H9 (cell line): Measurements from ENCODE around the gene E4F1. TPM values are rescaled to one million over a fixed set of nuclear protein-coding genes. Genes with fewer than 3 reads are reported as not detected.

ENCODE experiments used
- DNase-seq: peaks from one replicate; pipeline ENCODE4 v3.0.0-alpha.2; 2017
- H2AFZ ChIP-seq: one replicate; pipeline ENCODE4 v1.6.1; 2013; ENCODE audit warnings: mild to moderate bottlenecking, low read length, control low read depth, moderate library complexity
- H2AK5ac ChIP-seq: 2 replicates; pipeline ENCODE4 v1.6.1; 2013; ENCODE audit warnings: low read length, control low read depth, mixed read lengths; ENCODE audit not compliant: insufficient read length
- H2BK120ac ChIP-seq: one replicate; pipeline ENCODE4 v1.6.1; 2013; ENCODE audit warnings: low read depth, mild to moderate bottlenecking, low read length, control low read depth, inconsistent platforms; ENCODE audit not compliant: poor library complexity, severe bottlenecking
- H2BK12ac ChIP-seq: 2 replicates; pipeline ENCODE4 v1.6.1; 2013; ENCODE audit warnings: low read length, control low read depth, mixed read lengths, low read depth; ENCODE audit not compliant: insufficient read length
- H2BK15ac ChIP-seq: 2 replicates; pipeline ENCODE4 v1.6.1; 2013; ENCODE audit warnings: low read depth, low read length, control low read depth
- H2BK20ac ChIP-seq: one replicate; pipeline ENCODE4 v1.6.1; 2013; ENCODE audit warnings: low read depth, mild to moderate bottlenecking, low read length, control low read depth, inconsistent platforms; ENCODE audit not compliant: poor library complexity, severe bottlenecking
- H2BK5ac ChIP-seq: 2 replicates; pipeline ENCODE4 v1.6.1; 2013; ENCODE audit warnings: low read length, control low read depth, mixed read lengths; ENCODE audit not compliant: insufficient read length
- H3K14ac ChIP-seq: 2 replicates; pipeline ENCODE4 v1.6.1; 2013; ENCODE audit warnings: low read length, control low read depth; ENCODE audit not compliant: insufficient read depth
- H3K18ac ChIP-seq: 2 replicates; pipeline ENCODE4 v1.6.1; 2013; ENCODE audit warnings: low read depth, mild to moderate bottlenecking, mixed read lengths, low read length, control low read depth; ENCODE audit not compliant: insufficient read length
- H3K23ac ChIP-seq: 2 replicates; pipeline ENCODE4 v1.6.1; 2013; ENCODE audit warnings: low read length, control low read depth, mixed read lengths, low read depth; ENCODE audit not compliant: insufficient read length
- H3K23me2 ChIP-seq: 2 replicates; pipeline ENCODE4 v1.6.1; 2013; ENCODE audit warnings: low read depth, mild to moderate bottlenecking, mixed read lengths, low read length, control low read depth; ENCODE audit not compliant: insufficient read length, poor library complexity, severe bottlenecking
- H3K27ac ChIP-seq: 2 replicates; pipeline ENCODE4 v1.5.1; 2013; ENCODE audit warnings: low read length, control low read depth, mixed read lengths, low read depth; ENCODE audit not compliant: insufficient read length
- H3K27me3 ChIP-seq: 2 replicates; pipeline ENCODE4 v1.6.1; 2013; ENCODE audit warnings: low read length, control low read depth, inconsistent platforms; ENCODE audit not compliant: insufficient read depth
- H3K4ac ChIP-seq: 2 replicates; pipeline ENCODE4 v1.6.1; 2013; ENCODE audit warnings: low read depth, mild to moderate bottlenecking, control low read depth, inconsistent platforms, low read length, moderate library complexity
- H3K4me1 ChIP-seq: 2 replicates; pipeline ENCODE4 v1.6.1; 2013; ENCODE audit warnings: low read length, control low read depth, inconsistent platforms; ENCODE audit not compliant: insufficient read depth
- H3K4me2 ChIP-seq: 2 replicates; pipeline ENCODE4 v1.6.1; 2013; ENCODE audit warnings: low read length, control low read depth, mixed read lengths; ENCODE audit not compliant: insufficient read length, insufficient read depth
- H3K56ac ChIP-seq: 2 replicates; pipeline ENCODE4 v1.6.1; 2013; ENCODE audit warnings: low read depth, mild to moderate bottlenecking, mixed read lengths, low read length, control low read depth; ENCODE audit not compliant: insufficient read length
- H3K79me1 ChIP-seq: 2 replicates; pipeline ENCODE4 v1.6.1; 2013; ENCODE audit warnings: low read depth, mild to moderate bottlenecking, moderate library complexity, low read length, control low read depth, inconsistent platforms; ENCODE audit not compliant: insufficient read depth, poor library complexity, severe bottlenecking
- H3K79me2 ChIP-seq: 2 replicates; pipeline ENCODE4 v1.6.1; 2013; ENCODE audit warnings: low read length, control low read depth, inconsistent platforms; ENCODE audit not compliant: insufficient read depth
- H3K9ac ChIP-seq: 2 replicates; pipeline ENCODE4 v1.6.1; 2013; ENCODE audit warnings: low read length, control low read depth, mixed read lengths; ENCODE audit not compliant: insufficient read length; ENCODE audit errors: extremely low read depth
- H3K9me3 ChIP-seq: one replicate; pipeline ENCODE4 v1.6.1; 2013; ENCODE audit warnings: low read depth, low read length, inconsistent platforms; ENCODE audit not compliant: control insufficient read depth
- H3T11ph ChIP-seq: one replicate; pipeline ENCODE4 v1.6.1; 2013; ENCODE audit warnings: mild to moderate bottlenecking, low read length, control low read depth, inconsistent platforms
- H4K20me1 ChIP-seq: one replicate; pipeline ENCODE4 v1.6.1; 2013; ENCODE audit not compliant: control insufficient read depth, insufficient read length, insufficient read depth
- H4K5ac ChIP-seq: 2 replicates; pipeline ENCODE4 v1.6.1; 2013; ENCODE audit warnings: low read depth, mild to moderate bottlenecking, mixed read lengths, low read length, control low read depth; ENCODE audit not compliant: insufficient read length
- H4K8ac ChIP-seq: replicated peaks from 2 replicates; pipeline ENCODE4 v1.6.1; 2013; ENCODE audit warnings: low read length, control low read depth, mixed read lengths, low read depth; ENCODE audit not compliant: insufficient read length
- H4K91ac ChIP-seq: 2 replicates; pipeline ENCODE4 v1.6.1; 2013; ENCODE audit warnings: low read depth, mild to moderate bottlenecking, moderate library complexity, mixed read lengths, low read length, control low read depth; ENCODE audit not compliant: insufficient read length
- H3K27ac Mint-ChIP-seq, 3 experiments: 2 replicates in 2 of 3; 3 replicates in 1 of 3; pipeline ENCODE4 v1.8.0; 2020 to 2021; ENCODE audit warnings: mixed read lengths in 3 of 3, mild to moderate bottlenecking in 1 of 3, moderate library complexity in 1 of 3
- H3K27me3 Mint-ChIP-seq: 2 replicates; pipeline ENCODE4 v1.8.0; 2021; ENCODE audit warnings: low read depth, mild to moderate bottlenecking, moderate library complexity, mixed read lengths
- H3K36me3 Mint-ChIP-seq, 3 experiments: 2 replicates in 2 of 3; 3 replicates in 1 of 3; pipeline ENCODE4 v1.8.0; 2020 to 2021; ENCODE audit warnings: low read depth in 3 of 3, mixed read lengths in 3 of 3; ENCODE audit not compliant: insufficient read depth in 1 of 3
- H3K4me1 Mint-ChIP-seq, 2 experiments: 2 replicates each; pipeline ENCODE4 v1.8.0; 2020; ENCODE audit warnings: mixed read lengths in 2 of 2
- H3K4me3 Mint-ChIP-seq, 2 experiments: 2 replicates in 1 of 2; 3 replicates in 1 of 2; pipeline ENCODE4 v1.8.0; 2020 to 2021; ENCODE audit warnings: mild to moderate bottlenecking in 2 of 2, mixed read lengths in 2 of 2, moderate library complexity in 1 of 2
- H3K9me3 Mint-ChIP-seq, 2 experiments: 2 replicates in 1 of 2; 3 replicates in 1 of 2; pipeline ENCODE4 v1.8.0; 2020; ENCODE audit warnings: mild to moderate bottlenecking in 2 of 2, mixed read lengths in 2 of 2, moderate library complexity in 1 of 2
- WGBS: extraction: QIAGEN DNeasy Blood & Tissue Kit; methylation state at CpG from one replicate; pipeline ENCODE4 v1.1.7; 2013; ENCODE audit warnings: missing lambda C conversion rate, low lambda C conversion rate, mixed read lengths; ENCODE audit not compliant: insufficient read length; ENCODE audit errors: extremely low coverage; 5-methylcytosine and 5-hydroxymethylcytosine counted together
- total RNA-seq: library from RNA; stranded (reverse); gene quantifications from 2 replicates; pipeline ENCODE4 v1.2.1, GENCODE V29; 2021
- TF ChIP-seq, protein P1 (sequence below): fragments of 200-600 bp; sonication (generic); conservative IDR thresholded peaks from 3 replicates; pipeline ENCODE4 v1.8.0; 2021; ENCODE audit warnings: antibody characterized with exemption, mild to moderate bottlenecking

E4F1 gene
- total RNA-seq, 1 experiment from 2014 or later: 35.9 TPM

DNA sequence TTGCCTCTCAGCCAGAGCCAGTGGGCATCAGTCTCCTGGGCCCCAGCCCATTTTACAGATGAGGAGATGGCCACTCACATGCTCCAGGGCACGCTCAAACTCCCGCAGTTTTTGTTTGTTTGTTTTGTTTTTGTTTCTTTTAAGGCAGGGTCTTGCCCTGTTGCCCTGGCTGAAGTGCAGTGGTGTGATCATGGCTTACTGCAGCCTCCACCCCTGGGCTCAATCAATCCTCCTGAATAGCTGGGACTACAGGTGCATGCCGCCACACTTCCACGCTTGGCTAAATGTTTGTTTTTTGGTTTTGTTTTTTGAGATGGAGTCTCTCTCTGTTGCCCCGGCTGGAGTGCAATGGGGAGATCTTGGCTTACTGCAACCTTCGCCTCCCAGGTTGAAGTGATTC, 3.5 kb downstream of the E4F1 start:
- TF ChIP-seq, protein P1, sequence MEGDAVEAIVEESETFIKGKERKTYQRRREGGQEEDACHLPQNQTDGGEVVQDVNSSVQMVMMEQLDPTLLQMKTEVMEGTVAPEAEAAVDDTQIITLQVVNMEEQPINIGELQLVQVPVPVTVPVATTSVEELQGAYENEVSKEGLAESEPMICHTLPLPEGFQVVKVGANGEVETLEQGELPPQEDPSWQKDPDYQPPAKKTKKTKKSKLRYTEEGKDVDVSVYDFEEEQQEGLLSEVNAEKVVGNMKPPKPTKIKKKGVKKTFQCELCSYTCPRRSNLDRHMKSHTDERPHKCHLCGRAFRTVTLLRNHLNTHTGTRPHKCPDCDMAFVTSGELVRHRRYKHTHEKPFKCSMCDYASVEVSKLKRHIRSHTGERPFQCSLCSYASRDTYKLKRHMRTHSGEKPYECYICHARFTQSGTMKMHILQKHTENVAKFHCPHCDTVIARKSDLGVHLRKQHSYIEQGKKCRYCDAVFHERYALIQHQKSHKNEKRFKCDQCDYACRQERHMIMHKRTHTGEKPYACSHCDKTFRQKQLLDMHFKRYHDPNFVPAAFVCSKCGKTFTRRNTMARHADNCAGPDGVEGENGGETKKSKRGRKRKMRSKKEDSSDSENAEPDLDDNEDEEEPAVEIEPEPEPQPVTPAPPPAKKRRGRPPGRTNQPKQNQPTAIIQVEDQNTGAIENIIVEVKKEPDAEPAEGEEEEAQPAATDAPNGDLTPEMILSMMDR: no peak

More for the DNA sequence above, 3.5 kb downstream of the E4F1 start:
- no peak overlapping the region for H2BK12ac ChIP-seq
- no peaks in the 10 kb centered on the region for H3K27me3 Mint-ChIP-seq
- H2AK5ac ChIP-seq: no peak overlapping the region
- H3K4me1 ChIP-seq: no peaks in the 10 kb centered on the region
- no peaks in the 10 kb centered on the region for H3K27me3 ChIP-seq
- H3K4ac ChIP-seq: no peak overlapping the region
- no peak overlapping the region for H3T11ph ChIP-seq
- peaks cover 0 to 17% (median 12%) of the 10 kb centered on the region in 3 experiments; a peak in 6 of 7 replicates for H3K36me3 Mint-ChIP-seq
- no peak overlapping the region for H2BK20ac ChIP-seq
- H3K79me2 ChIP-seq: peaks cover 5% of the 10 kb centered on the region; the same call in 1 of the 2 replicates
- H3K9me3 ChIP-seq: no peaks in the 10 kb centered on the region
- H3K23me2 ChIP-seq: no peaks in the 10 kb centered on the region
- H3K9ac ChIP-seq: no peak overlapping the region
- no peaks in the 10 kb centered on the region for H3K9me3 Mint-ChIP-seq
- H2BK5ac ChIP-seq: no peak overlapping the region
- H4K91ac ChIP-seq: no peak overlapping the region
- H3K56ac ChIP-seq: no peak overlapping the region
- no peaks in the 10 kb centered on the region for H3K79me1 ChIP-seq
- H3K4me2 ChIP-seq: no peak overlapping the region
- no CpG with 5 or more reads among the region's 6 CpGs for WGBS
- H3K4me1 Mint-ChIP-seq: peaks cover 3% of the 10 kb centered on the region in 2 experiments; a peak in 1 of 4 replicates
- no peak overlapping the region for H3K4me3 Mint-ChIP-seq
- no peak overlapping the region for H2BK120ac ChIP-seq
- no peak overlapping the region for H3K27ac Mint-ChIP-seq
- no peak overlapping the region for H3K18ac ChIP-seq
- H4K20me1 ChIP-seq: no peaks in the 10 kb centered on the region
- H2AFZ ChIP-seq: no peak overlapping the region
- no peak overlapping the region for H4K8ac ChIP-seq
- no peak for DNase-seq
- H3K23ac ChIP-seq: no peak overlapping the region
- no peak overlapping the region for H3K14ac ChIP-seq
- no peak overlapping the region for H2BK15ac ChIP-seq
- H3K27ac ChIP-seq: no peak overlapping the region
- no peak overlapping the region for H4K5ac ChIP-seq
